CD14-positive monocyte (primary cell): ENCODE results near the gene TMEM235. TPM values are rescaled to one million over a fixed set of nuclear protein-coding genes. Genes with fewer than 3 reads are reported as not detected.

ENCODE experiments used
- DNase-seq, 3 donors: peaks; one replicate each; pipeline ENCODE4 v3.0.0-alpha.2; 2011 to 2022
- H2AFZ ChIP-seq: 2 replicates; pipeline ENCODE4 v1.6.0; 2012; ENCODE audit warnings: mild to moderate bottlenecking, low read depth, low read length, inconsistent platforms; ENCODE audit not compliant: insufficient read depth, poor library complexity, severe bottlenecking
- H3K27ac ChIP-seq, 2 donors: 1 replicate in 1 of 2; 2 replicates in 1 of 2; pipeline ENCODE4 v1.5.1; 2012 to 2013; ENCODE audit warnings: low read length in 2 of 2, control low read depth in 1 of 2, inconsistent platforms in 1 of 2, low read depth in 1 of 2, mild to moderate bottlenecking in 1 of 2
- H3K27me3 ChIP-seq, 2 donors: one replicate each; pipeline versions ENCODE4 v1.6.0 to v1.6.1; 2011 to 2013; ENCODE audit warnings: low read length in 2 of 2; ENCODE audit not compliant: control insufficient read depth in 2 of 2, insufficient read depth in 2 of 2
- H3K36me3 ChIP-seq, 2 donors: replicated peaks in 1 of 2; 1 replicate in 1 of 2; 2 replicates in 1 of 2; pipeline versions ENCODE4 v1.5.1 to v1.6.1; 2012 to 2013; ENCODE audit warnings: low read length in 2 of 2, control low read depth in 1 of 2, inconsistent platforms in 1 of 2, mild to moderate bottlenecking in 1 of 2; ENCODE audit not compliant: insufficient read depth in 2 of 2, control insufficient read depth in 1 of 2
- H3K4me1 ChIP-seq, 2 donors: 1 replicate in 1 of 2; 2 replicates in 1 of 2; pipeline versions ENCODE4 v1.5.1 to v1.6.1; 2012 to 2013; ENCODE audit warnings: low read length in 2 of 2, control low read depth in 1 of 2, inconsistent platforms in 1 of 2, mild to moderate bottlenecking in 1 of 2, moderate library complexity in 1 of 2; ENCODE audit not compliant: insufficient read depth in 2 of 2, control insufficient read depth in 1 of 2
- H3K4me2 ChIP-seq: replicated peaks from 2 replicates; pipeline ENCODE3; 2012; ENCODE audit warnings: low read length, moderate library complexity, mild to moderate bottlenecking; ENCODE audit not compliant: poor library complexity, severe bottlenecking; ENCODE audit errors: extremely low read depth
- H3K4me3 ChIP-seq, 3 experiments: fragments of 200-600 bp in 1 of 3; sonication (generic) in 1 of 3; replicated peaks in 1 of 3; 1 replicate in 2 of 3; 2 replicates in 1 of 3; pipeline ENCODE4 v1.5.1; 2011 to 2013; ENCODE audit warnings: low read length in 3 of 3, mild to moderate bottlenecking in 3 of 3, control low read depth in 2 of 3, low read depth in 2 of 3, inconsistent platforms in 1 of 3, moderate library complexity in 1 of 3
- H3K79me2 ChIP-seq: 2 replicates; pipeline ENCODE4 v1.6.0; 2012; ENCODE audit warnings: mild to moderate bottlenecking, control low read depth, inconsistent platforms, low read length, moderate library complexity; ENCODE audit not compliant: insufficient read depth
- H3K9ac ChIP-seq: 2 replicates; pipeline ENCODE4 v1.6.0; 2017; ENCODE audit warnings: low read length, mild to moderate bottlenecking; ENCODE audit not compliant: insufficient read depth, poor library complexity, severe bottlenecking
- H3K9me3 ChIP-seq, 2 donors: replicated peaks in 1 of 2; 1 replicate in 1 of 2; 2 replicates in 1 of 2; pipeline versions ENCODE4 v1.5.1 to v1.6.1; 2012 to 2013; ENCODE audit warnings: low read length in 2 of 2, control low read depth in 1 of 2; ENCODE audit not compliant: control insufficient read depth in 1 of 2, insufficient read depth in 1 of 2
- H4K20me1 ChIP-seq: 2 replicates; pipeline ENCODE4 v1.6.0; 2012; ENCODE audit warnings: mild to moderate bottlenecking, low read length, control low read depth, moderate library complexity; ENCODE audit not compliant: insufficient read depth
- H3K27ac Mint-ChIP-seq, 7 donors: one replicate each; pipeline ENCODE4 v1.8.0; 2020; ENCODE audit warnings: mild to moderate bottlenecking in 7 of 7, mixed read lengths in 7 of 7, moderate library complexity in 6 of 7, inconsistent platforms in 2 of 7
- H3K27me3 Mint-ChIP-seq, 3 donors: one replicate each; pipeline ENCODE4 v1.8.0; 2021 to 2022; ENCODE audit warnings: low read depth in 3 of 3, mild to moderate bottlenecking in 3 of 3, mixed read lengths in 3 of 3, moderate library complexity in 3 of 3, inconsistent platforms in 1 of 3
- H3K36me3 Mint-ChIP-seq, 2 donors: one replicate each; pipeline ENCODE4 v1.8.0; 2020; ENCODE audit warnings: mixed read lengths in 2 of 2, inconsistent platforms in 1 of 2, mild to moderate bottlenecking in 1 of 2
- H3K4me1 Mint-ChIP-seq: one replicate; pipeline ENCODE4 v1.8.0; 2020; ENCODE audit warnings: mild to moderate bottlenecking, mixed read lengths
- H3K4me3 Mint-ChIP-seq, 2 donors: one replicate each; pipeline ENCODE4 v1.8.0; 2020; ENCODE audit warnings: mild to moderate bottlenecking in 2 of 2, mixed read lengths in 2 of 2, moderate library complexity in 1 of 2
- H3K9me3 Mint-ChIP-seq, 7 donors: one replicate each; pipeline ENCODE4 v1.8.0; 2020 to 2022; ENCODE audit warnings: mixed read lengths in 7 of 7, mild to moderate bottlenecking in 6 of 7, moderate library complexity in 6 of 7, inconsistent platforms in 2 of 7
- CTCF ChIP-seq: fragments of 200-600 bp; IDR thresholded peaks from one replicate; pipeline ENCODE4 v1.8.0; 2022; ENCODE audit warnings: antibody characterized with exemption, mild to moderate bottlenecking
- WGBS: methylation state at CpG from one replicate; pipeline ENCODE4 v1.1.5; 2013; ENCODE audit warnings: missing lambda C conversion rate; ENCODE audit not compliant: insufficient coverage; 5-methylcytosine and 5-hydroxymethylcytosine counted together
- intact Hi-C, 2 donors: fragments of 100-400 bp; cut with micrococcal nuclease; formaldehyde crosslinking; loops; one replicate each; pipeline versions ENCODE4 v1.15.0 to v1.15.1; 2023
- polyA plus RNA-seq, 3 donors: library from polyadenylated mRNA; depleted of rRNA in 1 of 3; unstranded in 2 of 3; stranded (reverse) in 1 of 3; fragments of 300-500 nt in 2 of 3; fragments of >200 nt in 1 of 3; fragmentation: Illumina TruSeq in 2 of 3; gene quantifications; 1 replicate in 2 of 3; 2 replicates in 1 of 3; pipeline ENCODE4 v1.2.3, GENCODE V29; 2012 to 2021

Gene TMEM235
- polyA plus RNA-seq, 3 donors: not detected

- peaks cover 0 to 2% of the 10 kb centered on the region in 2 donors for H3K36me3 Mint-ChIP-seq
- Histone ChIP-seq H3K4me1 (peaks cover 0 to 6% of the 10 kb centered on the region in 2 donors), H2AFZ (no peak overlapping the region), H3K9ac (no peak overlapping the region), H3K79me2 (no peaks in the 10 kb centered on the region), H3K9me3 (peaks cover 0 to 14% of the 10 kb centered on the region in 2 donors), H3K4me2 (no peak overlapping the region), H4K20me1 (no peaks in the 10 kb centered on the region), H3K27me3 (peaks cover 15 to 35% of the 10 kb centered on the region in 2 donors), H3K36me3 (no peaks in the 10 kb centered on the region), H3K27ac (no peak overlapping the region), H3K4me3 (no peak overlapping the region)
- peaks cover 49 to 63% (median 54%) of the 10 kb centered on the region in 3 donors for H3K27me3 Mint-ChIP-seq
- peaks cover 0 to 14% (median 4%) of the 10 kb centered on the region in 7 donors for H3K9me3 Mint-ChIP-seq
- intact Hi-C loops: loop anchor here in 1 of 2 donors (5.0 kb wide), 1 partner anchor 131 kb away; no protein-coding TSS in a partner anchor
- H3K4me1 Mint-ChIP-seq: peaks cover 5% of the 10 kb centered on the region
- 94% methylated on average over 2 of the region's 2 CpGs for WGBS
- peak overlapping the region in 1 of 2 donors; percentile 72 for H3K4me3 Mint-ChIP-seq
- no peak for DNase-seq
- H3K27ac Mint-ChIP-seq: no peak overlapping the region
- no peak for TF ChIP-seq CTCF
These were observed 1.4 kb downstream of the TMEM235 start for GRCh38 chr17:78232859-78233173.

GRCh38 chr17:78233678-78234077, 2.2 kb downstream of the TMEM235 start:
- no peak overlapping the region for H3K4me2 ChIP-seq
- peaks cover 0 to 14% of the 10 kb centered on the region in 2 donors for H3K9me3 ChIP-seq
- H3K4me3 Mint-ChIP-seq: peak overlapping the region in 1 of 2 donors; percentile 42
- DNase-seq: no peak
- 98% methylated on average over 9 of the region's 10 CpGs for WGBS
- H3K79me2 ChIP-seq: no peaks in the 10 kb centered on the region
- H3K4me3 ChIP-seq: no peak overlapping the region
- peaks cover 0 to 2% of the 10 kb centered on the region in 2 donors for H3K36me3 Mint-ChIP-seq
- no peak overlapping the region for H3K27ac ChIP-seq
- H4K20me1 ChIP-seq: no peaks in the 10 kb centered on the region
- no peak overlapping the region for H3K27ac Mint-ChIP-seq
- no peak overlapping the region for H2AFZ ChIP-seq
- H3K9ac ChIP-seq: no peak overlapping the region
- H3K36me3 ChIP-seq: no peaks in the 10 kb centered on the region
- no peak for TF ChIP-seq CTCF
- peaks cover 4% of the 10 kb centered on the region for H3K4me1 Mint-ChIP-seq
- peaks cover 15 to 33% of the 10 kb centered on the region in 2 donors for H3K27me3 ChIP-seq
- peaks cover 42 to 54% (median 47%) of the 10 kb centered on the region in 3 donors for H3K27me3 Mint-ChIP-seq
- peaks cover 0 to 6% of the 10 kb centered on the region in 2 donors for H3K4me1 ChIP-seq
- H3K9me3 Mint-ChIP-seq: peaks cover 0 to 14% (median 4%) of the 10 kb centered on the region in 7 donors
- intact Hi-C loops: loop anchor here in 1 of 2 donors (5.0 kb wide), 1 partner anchor 131 kb away; no protein-coding TSS in a partner anchor
